Measurements from ENCODE around the gene PCDH9.
A peak's percentile ranks its signal among the peaks of the same experiment; 100 is the strongest.
"Not testable (repeated sequence)": the region's sequence is repeated elsewhere in the genome, so short reads cannot be mapped to it uniquely, and the experiment has no call there.

The PCDH9 gene

DNA sequence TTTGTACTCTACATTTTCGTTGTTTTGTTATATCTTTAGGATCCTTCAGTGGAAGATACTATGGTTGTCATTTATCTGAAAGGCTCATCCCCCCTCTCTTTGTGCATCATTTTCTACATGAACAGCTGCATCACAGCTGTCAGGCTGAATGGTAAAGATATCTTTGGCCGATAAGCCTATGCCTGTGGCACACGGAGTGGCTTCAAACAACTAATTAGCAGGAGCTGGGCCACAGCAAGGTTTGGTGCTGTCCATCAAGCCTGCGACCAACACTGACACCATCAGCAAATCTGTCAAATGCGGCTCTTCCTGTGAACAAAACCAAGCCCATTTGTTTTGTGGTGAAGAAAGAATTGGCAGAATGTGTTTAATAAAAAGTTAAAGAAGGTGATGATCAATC lies 334.4 kb downstream of the PCDH9 start:
- WGBS (ENCODE audit: extremely low coverage, insufficient coverage, low lambda C conversion rate), result no CpG with 5 or more reads among the region's 5 CpGs
- Histone ChIP-seq H3K79me1 (ENCODE audit: low read length) (no peaks in the 10 kb centered on the region), H3K23ac (ENCODE audit: low read length) (no peak overlapping the region), H2BK15ac (replicated peaks; ENCODE audit: low read depth) (no peak overlapping the region), H3K9ac (ENCODE audit: low read length) (no peak overlapping the region), H4K8ac (ENCODE audit: low read depth, low read length) (no peak overlapping the region), H3K56ac (ENCODE audit: low read length) (no peak overlapping the region), H3K36me3 (ENCODE audit: control insufficient read depth, insufficient read depth, low read length) (no peaks in the 10 kb centered on the region), H3K79me2 (ENCODE audit: control insufficient read depth, insufficient read depth, low read length) (no peaks in the 10 kb centered on the region), H3K4me3 (ENCODE audit: low read length) (no peak overlapping the region), H2BK120ac (ENCODE audit: low read depth, low read length) (no peak overlapping the region), H3K4me1 (ENCODE audit: control insufficient read depth, low read depth, low read length) (no peaks in the 10 kb centered on the region), H3K18ac (ENCODE audit: low read length) (no peak overlapping the region), H3K27me3 (ENCODE audit: insufficient read depth, low read length, poor library complexity) (no peaks in the 10 kb centered on the region), H3K4me2 (ENCODE audit: low read length) (no peak overlapping the region), H2AK5ac (ENCODE audit: low read length) (no peak overlapping the region), H3K27ac (ENCODE audit: low read depth, low read length) (no peak overlapping the region), H3K4ac (ENCODE audit: low read depth, low read length) (no peak overlapping the region), H2BK5ac (ENCODE audit: low read length) (no peak overlapping the region), H4K5ac (ENCODE audit: low read length) (no peak overlapping the region)
- peak; percentile 1 for DNase-seq

DNA sequence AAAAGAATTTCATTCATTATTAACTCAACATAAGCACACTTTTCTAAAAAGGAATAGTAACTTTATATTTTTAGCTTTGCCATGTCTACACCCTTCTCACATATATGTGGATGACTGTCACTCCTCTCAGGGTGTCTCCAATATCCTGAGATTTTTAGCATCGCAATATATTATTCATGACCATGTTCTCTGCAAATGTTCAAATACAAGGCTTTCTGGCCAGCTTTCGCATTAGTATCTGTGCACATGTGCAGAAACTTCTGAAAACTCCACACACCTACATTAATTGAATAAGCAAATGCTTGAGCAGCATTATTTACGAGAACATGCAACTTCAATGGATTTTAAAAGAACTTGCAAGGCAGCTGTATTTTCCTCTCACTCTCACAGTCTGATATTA lies 334.8 kb downstream of the PCDH9 start:
- Histone ChIP-seq H3K4me1 (ENCODE audit: control insufficient read depth, low read depth, low read length) (no peaks in the 10 kb centered on the region), H3K9ac (ENCODE audit: low read length) (no peak overlapping the region), H4K5ac (ENCODE audit: low read length) (no peak overlapping the region), H3K36me3 (ENCODE audit: control insufficient read depth, insufficient read depth, low read length) (no peaks in the 10 kb centered on the region), H2BK15ac (replicated peaks; ENCODE audit: low read depth) (no peak overlapping the region), H3K27ac (ENCODE audit: low read depth, low read length) (no peak overlapping the region), H3K23ac (ENCODE audit: low read length) (no peak overlapping the region), H2AK5ac (ENCODE audit: low read length) (no peak overlapping the region), H3K79me1 (ENCODE audit: low read length) (no peaks in the 10 kb centered on the region), H3K4ac (ENCODE audit: low read depth, low read length) (no peak overlapping the region), H4K8ac (ENCODE audit: low read depth, low read length) (no peak overlapping the region), H2BK120ac (ENCODE audit: low read depth, low read length) (no peak overlapping the region), H3K56ac (ENCODE audit: low read length) (no peak overlapping the region), H3K18ac (ENCODE audit: low read length) (no peak overlapping the region), H3K27me3 (ENCODE audit: insufficient read depth, low read length, poor library complexity) (no peaks in the 10 kb centered on the region), H2BK5ac (ENCODE audit: low read length) (no peak overlapping the region), H3K4me3 (ENCODE audit: low read length) (no peak overlapping the region), H3K79me2 (ENCODE audit: control insufficient read depth, insufficient read depth, low read length) (no peaks in the 10 kb centered on the region), H3K4me2 (ENCODE audit: low read length) (no peak overlapping the region)
- no CpG with 5 or more reads among the region's 3 CpGs for WGBS (ENCODE audit: extremely low coverage, insufficient coverage, low lambda C conversion rate)
- DNase-seq, result no peak

DNA sequence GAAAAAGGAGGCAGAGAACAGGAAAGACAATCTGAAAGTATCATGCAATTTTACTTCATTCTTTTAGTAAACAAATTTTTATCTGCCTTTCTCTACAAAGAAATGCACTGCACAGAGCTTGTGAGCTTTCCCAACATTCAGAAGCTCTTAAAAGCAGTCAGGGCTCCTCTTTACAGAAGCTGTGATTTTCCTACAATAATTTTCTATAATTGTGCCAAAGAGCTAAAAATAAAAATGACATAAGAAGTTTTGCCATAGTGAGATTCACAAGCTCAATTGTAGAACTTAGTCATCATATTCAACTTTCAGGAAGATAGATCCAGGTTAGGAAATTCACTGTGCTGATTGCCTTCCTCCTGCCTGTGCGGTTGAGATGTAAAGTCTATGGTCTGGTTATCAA lies 341.4 kb downstream of the PCDH9 start:
- Histone ChIP-seq H3K36me3 (ENCODE audit: control insufficient read depth, insufficient read depth, low read length) (no peaks in the 10 kb centered on the region), H2BK5ac (ENCODE audit: low read length) (no peak overlapping the region), H3K18ac (ENCODE audit: low read length) (no peak overlapping the region), H2BK120ac (ENCODE audit: low read depth, low read length) (no peak overlapping the region), H4K8ac (ENCODE audit: low read depth, low read length) (no peak overlapping the region), H3K4ac (ENCODE audit: low read depth, low read length) (no peak overlapping the region), H3K56ac (ENCODE audit: low read length) (no peak overlapping the region), H3K4me1 (ENCODE audit: control insufficient read depth, low read depth, low read length) (no peaks in the 10 kb centered on the region), H3K4me3 (ENCODE audit: low read length) (no peak overlapping the region), H2BK15ac (replicated peaks; ENCODE audit: low read depth) (no peak overlapping the region), H3K79me2 (ENCODE audit: control insufficient read depth, insufficient read depth, low read length) (no peaks in the 10 kb centered on the region), H3K79me1 (ENCODE audit: low read length) (no peaks in the 10 kb centered on the region), H4K5ac (ENCODE audit: low read length) (no peak overlapping the region), H3K9ac (ENCODE audit: low read length) (no peak overlapping the region), H3K27me3 (ENCODE audit: insufficient read depth, low read length, poor library complexity) (no peaks in the 10 kb centered on the region), H3K4me2 (ENCODE audit: low read length) (no peak overlapping the region), H3K27ac (ENCODE audit: low read depth, low read length) (no peak overlapping the region), H3K23ac (ENCODE audit: low read length) (no peak overlapping the region), H2AK5ac (ENCODE audit: low read length) (no peak overlapping the region)
- no CpG with 5 or more reads among the region's 1 CpG for WGBS (ENCODE audit: extremely low coverage, insufficient coverage, low lambda C conversion rate)
- DNase-seq, result no peak

DNA sequence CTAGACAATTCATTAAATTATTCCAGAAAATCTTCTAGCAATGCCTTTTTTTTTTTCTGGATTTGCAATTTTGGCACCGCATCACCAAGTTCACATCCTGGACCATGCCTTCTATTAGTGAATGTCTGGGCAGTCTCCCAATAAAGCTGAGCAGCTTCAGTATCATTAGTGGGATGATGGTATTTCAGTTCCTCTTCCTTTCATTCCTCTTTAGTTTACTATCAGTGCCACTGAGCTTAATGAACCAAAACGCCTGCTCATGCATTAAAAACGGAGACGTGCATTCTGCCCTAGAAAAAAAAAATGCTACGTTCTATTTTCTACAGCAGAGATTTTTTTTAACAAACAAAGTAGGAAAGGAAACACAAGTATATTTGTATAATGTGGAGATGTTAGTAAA lies 343.0 kb downstream of the PCDH9 start:
- Histone ChIP-seq H3K4me1 (ENCODE audit: control insufficient read depth, low read depth, low read length) (no peaks in the 10 kb centered on the region), H3K4me2 (ENCODE audit: low read length) (no peak overlapping the region), H3K23ac (ENCODE audit: low read length) (no peak overlapping the region), H3K27ac (ENCODE audit: low read depth, low read length) (no peak overlapping the region), H3K4me3 (ENCODE audit: low read length) (no peak overlapping the region), H4K5ac (ENCODE audit: low read length) (no peak overlapping the region), H3K79me1 (ENCODE audit: low read length) (no peaks in the 10 kb centered on the region), H3K4ac (ENCODE audit: low read depth, low read length) (no peak overlapping the region), H3K9ac (ENCODE audit: low read length) (no peak overlapping the region), H3K36me3 (ENCODE audit: control insufficient read depth, insufficient read depth, low read length) (no peaks in the 10 kb centered on the region), H3K79me2 (ENCODE audit: control insufficient read depth, insufficient read depth, low read length) (no peaks in the 10 kb centered on the region), H3K56ac (ENCODE audit: low read length) (no peak overlapping the region), H2BK15ac (replicated peaks; ENCODE audit: low read depth) (no peak overlapping the region), H2BK5ac (ENCODE audit: low read length) (no peak overlapping the region), H3K18ac (ENCODE audit: low read length) (no peak overlapping the region), H3K27me3 (ENCODE audit: insufficient read depth, low read length, poor library complexity) (no peaks in the 10 kb centered on the region), H4K8ac (ENCODE audit: low read depth, low read length) (no peak overlapping the region), H2BK120ac (ENCODE audit: low read depth, low read length) (no peak overlapping the region), H2AK5ac (ENCODE audit: low read length) (no peak overlapping the region)
- no peak for DNase-seq
- WGBS (ENCODE audit: extremely low coverage, insufficient coverage, low lambda C conversion rate), result no CpG with 5 or more reads among the region's 5 CpGs

DNA sequence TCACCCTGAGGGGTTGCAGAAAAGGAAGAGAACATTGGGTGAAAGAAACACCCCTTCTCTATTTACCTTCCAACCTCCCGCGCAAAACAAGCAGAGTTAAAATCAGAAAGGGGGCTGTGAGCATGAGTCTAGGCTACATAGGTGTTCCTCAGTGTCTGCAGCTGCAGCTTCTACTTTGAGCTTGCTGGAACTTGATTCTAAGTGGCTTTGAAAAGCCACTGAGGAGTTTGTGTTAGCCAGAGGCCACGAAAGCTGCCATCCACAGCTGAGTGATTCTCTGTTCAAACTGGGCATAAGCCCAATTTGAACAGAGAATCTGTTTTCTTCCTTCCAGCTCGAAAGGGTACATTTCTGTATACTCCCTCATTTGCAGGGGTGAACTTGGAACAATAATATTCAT lies 343.9 kb downstream of the PCDH9 start:
- H3K23ac ChIP-seq (ENCODE audit: low read length), result no peak overlapping the region
- no peak overlapping the region for H3K4me3 ChIP-seq (ENCODE audit: low read length)
- H3K4me2 ChIP-seq (ENCODE audit: low read length), result no peak overlapping the region
- no peaks in the 10 kb centered on the region for H3K79me2 ChIP-seq (ENCODE audit: control insufficient read depth, insufficient read depth, low read length)
- no CpG with 5 or more reads among the region's 4 CpGs for WGBS (ENCODE audit: extremely low coverage, insufficient coverage, low lambda C conversion rate)
- H3K9ac ChIP-seq (ENCODE audit: low read length), result no peak overlapping the region
- no peaks in the 10 kb centered on the region for H3K27me3 ChIP-seq (ENCODE audit: insufficient read depth, low read length, poor library complexity)
- no peaks in the 10 kb centered on the region for H3K36me3 ChIP-seq (ENCODE audit: control insufficient read depth, insufficient read depth, low read length)
- H3K4ac ChIP-seq (ENCODE audit: low read depth, low read length), result no peak overlapping the region
- no peak overlapping the region for H3K27ac ChIP-seq (ENCODE audit: low read depth, low read length)
- H2AK5ac ChIP-seq (ENCODE audit: low read length), result no peak overlapping the region
- H3K79me1 ChIP-seq (ENCODE audit: low read length), result no peaks in the 10 kb centered on the region
- no peaks in the 10 kb centered on the region for H3K4me1 ChIP-seq (ENCODE audit: control insufficient read depth, low read depth, low read length)
- no peak overlapping the region for H2BK5ac ChIP-seq (ENCODE audit: low read length)
- H4K5ac ChIP-seq (ENCODE audit: low read length), result no peak overlapping the region
- no peak overlapping the region for H3K56ac ChIP-seq (ENCODE audit: low read length)
- no peak overlapping the region for H3K18ac ChIP-seq (ENCODE audit: low read length)
- DNase-seq, result no peak
- no peak overlapping the region for H2BK15ac ChIP-seq (replicated peaks; ENCODE audit: low read depth)
- no peak overlapping the region for H4K8ac ChIP-seq (ENCODE audit: low read depth, low read length)
- no peak overlapping the region for H2BK120ac ChIP-seq (ENCODE audit: low read depth, low read length)

DNA sequence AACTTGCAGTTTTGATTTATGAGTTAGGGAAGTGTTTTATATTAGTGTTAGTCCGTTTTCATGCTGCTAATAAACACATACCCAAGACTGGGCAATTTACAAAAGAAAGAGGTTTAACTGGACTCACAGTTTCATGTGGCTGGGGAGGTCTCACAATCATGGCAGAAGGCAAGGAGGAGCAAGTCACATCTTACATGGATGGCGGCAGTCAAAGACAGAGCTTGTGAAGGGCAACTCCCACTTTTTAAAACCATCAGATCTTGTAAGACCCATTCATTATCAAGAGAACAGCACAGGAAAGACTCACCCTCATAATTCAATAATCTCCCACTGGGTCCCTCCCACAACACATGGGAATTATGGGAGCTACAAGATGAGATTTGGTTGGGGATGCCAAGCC lies 349.0 kb downstream of the PCDH9 start:
- not testable (repeated sequence) for H4K5ac ChIP-seq (ENCODE audit: low read length); H3K4me3 ChIP-seq (ENCODE audit: low read length); H3K27ac ChIP-seq (ENCODE audit: low read depth, low read length); H2BK5ac ChIP-seq (ENCODE audit: low read length); H3K4ac ChIP-seq (ENCODE audit: low read depth, low read length); H3K4me1 ChIP-seq (ENCODE audit: control insufficient read depth, low read depth, low read length); H3K56ac ChIP-seq (ENCODE audit: low read length); H2BK15ac ChIP-seq (replicated peaks; ENCODE audit: low read depth); H3K79me2 ChIP-seq (ENCODE audit: control insufficient read depth, insufficient read depth, low read length); H3K27me3 ChIP-seq (ENCODE audit: insufficient read depth, low read length, poor library complexity); H2AK5ac ChIP-seq (ENCODE audit: low read length); H3K36me3 ChIP-seq (ENCODE audit: control insufficient read depth, insufficient read depth, low read length); H3K79me1 ChIP-seq (ENCODE audit: low read length); H2BK120ac ChIP-seq (ENCODE audit: low read depth, low read length); H4K8ac ChIP-seq (ENCODE audit: low read depth, low read length); H3K4me2 ChIP-seq (ENCODE audit: low read length); DNase-seq; H3K18ac ChIP-seq (ENCODE audit: low read length); H3K9ac ChIP-seq (ENCODE audit: low read length); H3K23ac ChIP-seq (ENCODE audit: low read length)
- WGBS (ENCODE audit: extremely low coverage, insufficient coverage, low lambda C conversion rate), result no CpG with 5 or more reads among the region's 2 CpGs
